Choroid plexus epithelial cell (primary cell): ENCODE results near the gene POU3F3.

Experiments
- DNase-seq: peaks from one replicate; pipeline ENCODE4 v3.0.0-alpha.2; 2010; ENCODE audit warnings: low read depth
- H3K4me3 ChIP-seq: 2 replicates; pipeline ENCODE4 v1.5.1; 2011; ENCODE audit warnings: low read depth, mild to moderate bottlenecking, control low read depth, low read length, moderate library complexity
- CTCF ChIP-seq: conservative IDR thresholded peaks from 2 replicates; pipeline ENCODE4 v1.5.1; 2011; ENCODE audit warnings: low read depth, mild to moderate bottlenecking, control low read depth, inconsistent platforms, low read length, moderate library complexity

The POU3F3 gene

DNA sequence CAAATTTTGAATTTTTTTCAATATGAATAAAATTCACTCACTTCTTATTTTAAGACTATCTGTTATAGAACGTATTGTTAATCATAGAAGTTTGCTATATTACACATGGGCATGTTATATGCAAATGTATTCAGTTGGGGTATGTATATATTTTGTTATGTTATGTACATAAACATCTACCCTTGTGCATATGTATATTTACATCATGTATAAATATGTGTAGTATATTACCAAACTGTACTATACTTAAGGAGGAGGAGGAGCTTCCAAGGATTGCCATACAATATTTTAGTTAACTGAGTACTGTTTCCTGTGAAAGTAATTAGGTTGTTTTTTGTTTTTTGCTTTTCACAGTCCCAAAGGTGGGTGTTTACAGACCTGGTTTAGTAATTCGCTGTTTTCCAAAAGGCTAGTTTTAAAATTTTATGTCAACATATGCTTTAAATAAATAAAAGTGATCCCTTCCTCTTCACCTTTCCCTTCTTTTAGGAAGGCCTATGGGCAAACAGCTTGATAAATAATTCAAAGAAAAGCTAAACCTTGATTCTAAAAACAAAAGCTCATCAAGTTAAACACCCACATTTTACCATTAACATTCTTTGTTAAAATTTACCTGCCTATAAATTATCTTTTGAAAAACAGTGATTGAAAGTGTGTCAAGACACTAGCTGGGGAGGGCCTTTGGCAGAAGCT is 12.9 kb upstream of the POU3F3 start:
- no peak for DNase-seq
- TF ChIP-seq CTCF: no peak
- H3K4me3 ChIP-seq: no peak overlapping the region

DNA sequence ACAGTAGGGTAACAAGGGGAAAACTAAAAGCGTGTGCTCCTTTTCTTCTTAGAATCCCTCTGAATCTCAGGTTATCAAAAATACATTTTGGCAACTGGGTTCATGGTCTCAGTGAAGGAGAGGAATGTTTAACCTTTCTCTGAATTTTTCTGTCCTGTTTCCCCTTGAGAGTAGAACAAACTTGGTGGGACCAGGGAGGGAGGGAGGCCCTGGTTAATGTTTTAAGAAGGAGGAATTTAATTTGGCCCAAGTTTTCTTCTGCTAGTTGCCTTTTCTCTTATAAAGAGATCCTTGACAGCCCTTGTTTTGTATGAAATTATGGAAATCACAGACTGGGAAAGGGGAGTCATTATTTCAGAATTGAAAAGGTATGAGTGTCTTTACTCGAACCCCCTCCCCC is 12.2 kb upstream of the POU3F3 start:
- H3K4me3 ChIP-seq: no peak overlapping the region
- TF ChIP-seq CTCF: no peak
- DNase-seq: no peak

- no peak overlapping the region for H3K4me3 ChIP-seq
- TF ChIP-seq CTCF: no peak
- no peak for DNase-seq
Observed at GRCh38 chr2:104844807-104845551, 8.9 kb upstream of the POU3F3 start.

- no peak for DNase-seq
- no peak for TF ChIP-seq CTCF
- H3K4me3 ChIP-seq: no peak overlapping the region
Observed at GRCh38 chr2:104845552-104845931, 8.4 kb upstream of the POU3F3 start.

- no peak overlapping the region for H3K4me3 ChIP-seq
- DNase-seq: no peak
- no peak for TF ChIP-seq CTCF
Observed at GRCh38 chr2:104845946-104846785, 7.7 kb upstream of the POU3F3 start.

DNA sequence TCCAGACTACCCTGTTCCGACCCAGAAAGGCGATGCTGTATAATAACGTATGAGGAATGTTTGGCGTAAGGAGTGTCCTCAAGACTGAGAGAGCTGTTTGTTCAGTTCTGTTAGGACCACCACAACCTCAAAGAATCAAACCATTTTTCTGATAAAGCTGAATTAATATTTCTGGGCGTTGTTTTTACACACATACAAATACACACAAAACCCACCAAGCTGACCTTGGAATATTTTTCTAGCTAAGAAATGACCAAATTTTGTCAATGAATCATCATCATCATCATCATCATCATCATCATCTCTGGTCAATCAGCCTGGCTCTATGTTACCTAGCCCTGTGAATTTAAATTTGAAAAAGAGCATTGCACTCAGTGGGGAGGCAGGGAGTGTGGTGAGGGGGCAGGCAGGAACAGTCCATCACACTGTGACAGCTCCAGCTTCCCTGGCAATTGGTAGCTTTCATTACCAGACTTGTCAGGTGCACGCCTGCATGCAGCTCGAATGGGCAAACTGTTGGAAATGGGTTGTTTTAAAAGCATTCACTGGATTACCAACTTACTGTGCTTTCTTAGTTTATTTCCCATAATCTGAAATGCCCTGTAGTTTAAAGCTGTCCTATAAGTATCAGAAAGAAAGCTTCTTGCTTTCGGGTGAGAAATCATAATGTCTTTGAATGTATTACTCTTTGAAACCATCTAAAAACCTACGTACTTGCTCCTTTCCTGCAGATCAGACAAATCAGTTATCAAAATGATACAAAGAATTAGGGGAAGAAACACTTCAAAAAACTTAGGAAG is 6.9 kb upstream of the POU3F3 start:
- no peak overlapping the region for H3K4me3 ChIP-seq
- DNase-seq: no peak
- TF ChIP-seq CTCF: no peak
